Ascending aorta (tissue), 2 donors: Measurements from ENCODE around the gene VSTM2B. TPM values are rescaled to one million over a fixed set of nuclear protein-coding genes. Genes with fewer than 3 reads are reported as not detected.

Source experiments
- DNase-seq, 2 donors: peaks; one replicate each; pipeline ENCODE4 v3.0.0-alpha.2; 2019; ENCODE audit warnings: low spot score in 2 of 2
- H3K27ac ChIP-seq, 2 donors: fragments of 200-600 bp; sonication (generic); one replicate each; pipeline ENCODE4 v1.5.1; 2016 to 2017; ENCODE audit warnings: mild to moderate bottlenecking in 1 of 2
- H3K27me3 ChIP-seq: fragments of 200-600 bp; sonication (generic); one replicate; pipeline ENCODE4 v1.5.1; 2017
- H3K36me3 ChIP-seq, 2 donors: fragments of 200-600 bp; sonication (generic); one replicate each; pipeline ENCODE4 v1.5.1; 2016
- H3K4me1 ChIP-seq, 2 donors: fragments of 200-600 bp; sonication (generic); one replicate each; pipeline ENCODE4 v1.5.1; 2016 to 2017; ENCODE audit warnings: mild to moderate bottlenecking in 1 of 2
- H3K4me3 ChIP-seq, 2 donors: fragments of 200-600 bp; sonication (generic); one replicate each; pipeline ENCODE4 v1.5.1; 2016 to 2017; ENCODE audit warnings: mild to moderate bottlenecking in 1 of 2
- H3K9me3 ChIP-seq, 2 donors: fragments of 200-600 bp; sonication (generic); one replicate each; pipeline ENCODE4 v1.5.1; 2016
- CTCF ChIP-seq, 3 experiments: fragments of 200-600 bp in 2 of 3; fragments of 450-650 bp in 1 of 3; sonication (generic) in 2 of 3; IDR thresholded peaks; one replicate each; pipeline ENCODE4 v1.5.1; 2016 to 2019; ENCODE audit warnings: antibody characterized with exemption in 3 of 3, mild to moderate bottlenecking in 1 of 3, moderate library complexity in 1 of 3
- intact Hi-C: fragments of 100-400 bp; cut with DNase I; formaldehyde crosslinking; loops from one replicate; pipeline ENCODE4 v1.15.1; 2023
- total RNA-seq: library from RNA; depleted of rRNA; stranded (reverse); fragments of >200 nt; gene quantifications from one replicate; pipeline ENCODE4 v1.1.0, GENCODE V29; 2016

The VSTM2B gene
- total RNA-seq, 1 donor from 2014 or later: not detected

GRCh38 chr19:29507081-29507860 is 18.5 kb upstream of the VSTM2B start:
- no peak for TF ChIP-seq CTCF (IDR thresholded peaks at IDR 0.05)
- H3K9me3 ChIP-seq: no peaks in the 10 kb centered on the region
- H3K36me3 ChIP-seq: no peaks in the 10 kb centered on the region
- no peaks in the 10 kb centered on the region for H3K27me3 ChIP-seq
- no peaks in the 10 kb centered on the region for H3K4me1 ChIP-seq
- intact Hi-C loops: no loop called here
- no peak for DNase-seq
- no peak overlapping the region for H3K4me3 ChIP-seq
- H3K27ac ChIP-seq: no peak overlapping the region

DNA sequence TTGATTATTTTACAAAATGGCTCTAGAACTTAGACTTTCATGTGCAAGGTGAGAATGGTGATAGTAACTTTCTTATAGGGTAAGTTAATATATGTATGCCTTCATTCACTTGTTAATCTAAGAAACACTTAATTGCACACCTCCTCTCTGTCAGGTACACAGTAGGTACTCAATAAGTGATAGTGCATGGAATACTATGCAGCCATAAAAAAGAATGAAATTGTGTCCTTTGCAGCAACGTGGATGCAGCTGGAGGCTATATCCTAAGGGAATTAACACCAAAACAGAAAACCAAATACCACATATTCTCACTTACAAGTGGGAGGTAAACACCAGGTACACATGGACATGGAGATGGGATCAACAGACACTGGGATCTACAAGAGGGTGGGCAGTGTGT is 17.6 kb upstream of the VSTM2B start:
- no peak for TF ChIP-seq CTCF (IDR thresholded peaks at IDR 0.05)
- no peaks in the 10 kb centered on the region for H3K9me3 ChIP-seq
- no peak for DNase-seq
- H3K27me3 ChIP-seq: no peaks in the 10 kb centered on the region
- intact Hi-C loops: no loop called here
- H3K4me3 ChIP-seq: no peak overlapping the region
- no peak overlapping the region for H3K27ac ChIP-seq
- no peaks in the 10 kb centered on the region for H3K4me1 ChIP-seq
- H3K36me3 ChIP-seq: no peaks in the 10 kb centered on the region

GRCh38 chr19:29509456-29509855 is 16.3 kb upstream of the VSTM2B start:
- Histone ChIP-seq H3K9me3 (no peaks in the 10 kb centered on the region), H3K4me1 (no peaks in the 10 kb centered on the region), H3K36me3 (no peaks in the 10 kb centered on the region), H3K4me3 (no peak overlapping the region), H3K27me3 (no peaks in the 10 kb centered on the region), H3K27ac (no peak overlapping the region)
- TF ChIP-seq CTCF (IDR thresholded peaks at IDR 0.05): no peak
- no peak for DNase-seq
- intact Hi-C loops: no loop called here

DNA sequence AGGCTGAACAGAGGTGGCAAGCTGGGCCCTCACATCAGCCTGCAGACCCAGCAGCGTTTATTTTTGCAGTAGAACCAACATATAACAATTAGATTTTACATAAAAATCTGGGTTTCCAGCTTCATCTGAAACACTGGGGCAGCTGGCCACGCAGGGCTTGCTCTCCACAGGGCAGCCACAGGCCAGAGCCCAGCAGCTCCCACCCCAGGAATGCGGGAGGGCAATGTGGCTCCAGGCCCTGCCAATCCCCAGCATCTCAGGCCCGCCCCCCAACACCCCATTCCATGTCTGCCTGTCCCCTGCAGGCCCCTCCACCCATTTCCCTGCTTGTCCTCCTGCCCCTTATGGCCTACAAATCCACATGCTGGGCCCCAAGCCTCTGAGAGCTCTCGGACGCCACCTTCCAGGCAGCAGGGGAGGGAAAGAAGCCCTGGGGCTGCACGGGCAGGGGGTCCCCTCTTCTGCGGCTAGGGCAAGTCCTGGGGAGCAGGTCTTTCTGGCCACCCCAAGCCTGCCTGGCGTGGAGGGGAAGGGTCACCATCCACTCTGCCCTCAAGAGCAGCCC is 15.0 kb upstream of the VSTM2B start:
- no peaks in the 10 kb centered on the region for H3K27me3 ChIP-seq

GRCh38 chr19:29511768-29512167 is 14.0 kb upstream of the VSTM2B start:
- no peak overlapping the region for H3K4me3 ChIP-seq
- H3K36me3 ChIP-seq: no peaks in the 10 kb centered on the region
- intact Hi-C loops: no loop called here
- no peaks in the 10 kb centered on the region for H3K27me3 ChIP-seq
- no peak for TF ChIP-seq CTCF (IDR thresholded peaks at IDR 0.05)
- H3K27ac ChIP-seq: no peak overlapping the region
- no peaks in the 10 kb centered on the region for H3K4me1 ChIP-seq
- DNase-seq: no peak
- H3K9me3 ChIP-seq: no peaks in the 10 kb centered on the region

More for the DNA sequence above, 15.0 kb upstream of the VSTM2B start:
- Histone ChIP-seq H3K9me3 (no peaks in the 10 kb centered on the region), H3K27ac (no peak overlapping the region), H3K36me3 (no peaks in the 10 kb centered on the region), H3K4me3 (no peak overlapping the region), H3K4me1 (no peaks in the 10 kb centered on the region)
- intact Hi-C loops: no loop called here
- DNase-seq: no peak
- TF ChIP-seq CTCF (IDR thresholded peaks at IDR 0.05): no peak
